Activated CD4-positive, alpha-beta T cell treated with anti-CD3 and anti-CD28 coated beads, Interleukin-2, amount 50 U/mL, for 48 hours (primary cell): ENCODE measurements around the gene KCNH8.
"Not testable (repeated sequence)": the region's sequence is repeated elsewhere in the genome, so short reads cannot be mapped to it uniquely, and the experiment has no call there.

ENCODE experiments used
- DNase-seq, 2 experiments: peaks; one replicate each; pipeline ENCODE4 v3.0.0-alpha.2; 2020

KCNH8 gene

GRCh38 chr3:19183584-19183983 lies 35.3 kb downstream of the KCNH8 start:
- DNase-seq: no peak

GRCh38 chr3:19190126-19190525 lies 41.8 kb downstream of the KCNH8 start:
- DNase-seq: no peak

GRCh38 chr3:19190602-19191001 lies 42.3 kb downstream of the KCNH8 start:
- DNase-seq: no peak

GRCh38 chr3:19199131-19199530 lies 50.8 kb downstream of the KCNH8 start:
- DNase-seq: no peak

- DNase-seq: no peak
These were observed 54.0 kb downstream of the KCNH8 start for GRCh38 chr3:19202303-19202702.

DNA sequence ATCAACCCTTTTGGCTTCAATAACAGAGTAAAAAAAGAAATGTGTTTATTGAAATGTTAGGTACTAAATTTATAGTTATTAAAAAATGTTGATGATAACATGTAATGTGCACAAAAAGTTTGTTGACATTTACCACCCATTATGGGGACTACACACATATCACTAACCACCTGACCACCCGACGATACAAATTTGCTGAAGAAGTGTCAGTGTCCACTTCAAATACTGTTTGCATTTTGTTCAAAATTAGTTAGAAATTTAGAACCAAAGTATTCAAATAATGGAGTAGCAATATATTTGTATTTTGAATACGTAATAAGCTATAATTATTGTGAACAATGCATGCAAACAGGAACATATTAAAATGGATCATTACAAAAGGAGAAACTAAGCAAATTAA lies 54.4 kb downstream of the KCNH8 start:
- DNase-seq: no peak

DNA sequence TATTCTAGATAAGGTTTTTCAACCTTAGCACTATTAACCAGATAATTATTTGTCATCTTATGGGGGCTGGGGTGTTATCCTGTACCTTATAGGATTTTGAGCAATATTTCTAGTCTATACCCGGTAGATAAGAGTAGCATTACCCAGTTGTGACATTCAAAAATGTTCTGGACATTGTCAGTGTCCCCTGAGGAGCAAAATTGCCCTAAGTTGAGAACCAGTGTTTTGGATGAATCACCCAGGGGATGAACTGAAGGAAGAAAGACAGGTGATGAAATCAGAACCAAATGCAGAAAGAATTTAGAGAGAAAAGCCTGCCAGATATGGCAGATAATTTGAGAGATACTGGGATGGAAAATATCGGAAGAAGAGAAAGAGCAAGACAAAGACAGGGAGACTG lies 58.2 kb downstream of the KCNH8 start:
- no peak for DNase-seq

GRCh38 chr3:19213603-19214220 lies 65.4 kb downstream of the KCNH8 start:
- DNase-seq: no peak

GRCh38 chr3:19215427-19215826 lies 67.1 kb downstream of the KCNH8 start:
- DNase-seq: no peak

- DNase-seq: no peak
These were observed 68.5 kb downstream of the KCNH8 start for GRCh38 chr3:19216669-19217337.

DNA sequence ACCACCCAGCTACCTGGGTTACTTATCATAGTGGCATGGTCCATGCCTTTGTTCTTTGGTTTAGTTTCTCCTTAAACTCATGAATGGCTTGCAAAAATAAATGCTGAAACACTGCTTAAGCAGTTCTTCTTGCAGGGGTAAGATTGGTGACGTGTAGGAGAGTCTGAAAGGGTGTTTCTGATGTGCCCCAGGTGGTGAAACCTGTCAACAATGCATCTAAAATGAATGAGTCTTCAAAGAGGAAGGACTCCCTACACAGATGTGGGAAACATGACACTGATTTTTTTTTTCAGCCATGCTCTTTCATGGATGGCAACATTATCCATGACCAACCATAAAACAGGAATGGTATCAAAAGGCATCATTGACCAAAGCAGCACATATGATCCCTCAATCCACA lies 72.0 kb downstream of the KCNH8 start:
- no peak for DNase-seq

GRCh38 chr3:19221081-19221480 lies 72.8 kb downstream of the KCNH8 start:
- DNase-seq: no peak

- DNase-seq: no peak
These were observed 78.2 kb downstream of the KCNH8 start for GRCh38 chr3:19226479-19226878.

GRCh38 chr3:19228167-19228566 lies 79.9 kb downstream of the KCNH8 start:
- no peak for DNase-seq

DNA sequence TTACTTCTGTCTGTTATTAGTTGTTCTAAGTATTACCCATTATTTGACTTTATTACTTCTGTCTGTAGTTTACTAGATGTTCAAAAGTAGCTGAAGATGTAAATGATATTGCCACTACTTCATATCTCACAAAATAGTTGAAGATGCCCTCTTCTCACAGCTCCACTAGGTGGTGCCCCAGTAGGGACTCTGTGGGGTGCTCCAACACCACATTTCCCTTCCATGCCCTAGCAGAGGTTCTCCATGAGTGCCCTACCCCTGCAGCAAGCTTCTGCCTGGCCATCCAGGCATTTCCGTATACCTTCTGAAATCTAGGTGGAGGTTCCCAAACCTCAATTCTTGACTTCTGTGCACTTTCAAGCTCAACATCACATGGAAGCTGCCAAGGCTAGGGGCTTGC lies 80.8 kb downstream of the KCNH8 start:
- no peak for DNase-seq

GRCh38 chr3:19229881-19230280 lies 81.6 kb downstream of the KCNH8 start:
- DNase-seq: not testable (repeated sequence)

GRCh38 chr3:19231792-19232461 lies 83.6 kb downstream of the KCNH8 start:
- DNase-seq: no peak

- DNase-seq: no peak
These were observed 84.3 kb downstream of the KCNH8 start for GRCh38 chr3:19232566-19232965.

GRCh38 chr3:19233882-19234784 lies 85.8 kb downstream of the KCNH8 start:
- not testable (repeated sequence) for DNase-seq

GRCh38 chr3:19248143-19248542 lies 99.8 kb downstream of the KCNH8 start:
- DNase-seq: no peak

DNA sequence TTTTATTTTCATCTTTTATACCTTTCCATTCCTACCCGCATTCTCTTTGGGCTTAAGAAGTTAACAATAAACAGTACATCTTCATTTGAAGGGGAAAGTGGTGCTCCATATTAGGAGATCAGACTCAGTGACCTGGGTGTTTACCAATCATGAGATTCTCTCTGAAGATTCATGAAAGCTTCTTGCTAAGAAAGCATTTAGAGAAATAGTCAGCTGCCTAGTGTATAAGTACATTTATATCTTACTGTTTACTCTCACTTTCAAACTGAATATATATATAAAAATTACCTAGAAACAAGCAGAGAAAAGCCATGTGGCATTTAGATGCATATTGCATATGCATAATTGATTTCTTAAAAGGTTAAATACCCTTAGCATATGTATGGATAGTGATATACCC lies 100.5 kb downstream of the KCNH8 start:
- DNase-seq: no peak

DNA sequence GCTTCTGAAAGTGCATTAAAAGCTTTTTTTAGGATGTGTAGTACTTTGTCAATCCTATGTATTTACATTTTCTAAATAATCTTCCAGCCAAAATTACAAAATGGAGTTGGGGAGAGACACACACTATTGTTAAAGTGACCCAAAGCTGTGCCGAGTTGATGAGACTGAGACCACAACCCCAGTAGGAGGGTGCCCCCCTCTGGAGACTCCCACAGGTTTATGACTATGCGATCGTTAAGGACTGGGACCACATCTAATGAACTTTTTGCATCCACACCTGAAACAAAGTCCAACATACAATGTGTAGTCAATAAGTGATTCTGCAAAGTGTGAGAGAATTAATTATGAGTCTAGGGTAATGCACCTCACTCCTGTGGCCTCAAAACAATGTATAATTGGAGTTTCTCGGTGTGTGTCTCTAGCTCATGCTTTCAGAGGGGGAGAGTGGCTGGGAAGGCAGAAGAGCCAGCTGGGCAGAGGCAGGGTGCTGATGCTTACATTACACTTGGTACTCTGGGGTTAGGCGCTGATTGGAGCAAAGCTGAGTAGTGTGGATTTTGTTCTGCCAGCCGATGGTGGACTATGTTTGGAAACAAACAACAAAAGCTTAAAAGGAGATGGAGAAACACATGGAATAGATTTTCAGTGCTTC lies 102.8 kb downstream of the KCNH8 start:
- DNase-seq: no peak

- DNase-seq: no peak
These were observed 105.9 kb downstream of the KCNH8 start for GRCh38 chr3:19254189-19254588.
